ENCODE measurements around the gene MOB1B.

The MOB1B gene

DNA sequence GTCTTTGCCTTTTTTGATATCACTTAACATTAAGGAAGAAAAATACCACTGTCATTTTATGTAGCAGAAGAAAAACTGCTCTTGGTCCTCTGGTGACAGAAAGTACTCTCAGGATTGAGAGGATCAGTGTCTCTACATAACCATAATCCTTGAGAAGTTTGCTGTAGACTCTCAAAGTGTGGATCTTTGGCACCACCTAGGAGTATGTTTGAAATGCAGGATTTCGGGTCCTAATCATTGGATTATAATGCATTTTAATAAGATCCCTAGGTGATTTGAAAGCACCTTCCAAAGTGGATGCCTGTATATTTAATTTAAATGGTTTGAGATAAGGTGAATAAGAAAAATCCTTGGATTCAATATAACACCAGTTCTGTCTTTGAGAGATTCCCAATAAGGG lies 23.2 kb downstream of the MOB1B start:
- DNase-seq (ENCODE audit: low read depth) = no peak
- TF ChIP-seq, protein P1, sequence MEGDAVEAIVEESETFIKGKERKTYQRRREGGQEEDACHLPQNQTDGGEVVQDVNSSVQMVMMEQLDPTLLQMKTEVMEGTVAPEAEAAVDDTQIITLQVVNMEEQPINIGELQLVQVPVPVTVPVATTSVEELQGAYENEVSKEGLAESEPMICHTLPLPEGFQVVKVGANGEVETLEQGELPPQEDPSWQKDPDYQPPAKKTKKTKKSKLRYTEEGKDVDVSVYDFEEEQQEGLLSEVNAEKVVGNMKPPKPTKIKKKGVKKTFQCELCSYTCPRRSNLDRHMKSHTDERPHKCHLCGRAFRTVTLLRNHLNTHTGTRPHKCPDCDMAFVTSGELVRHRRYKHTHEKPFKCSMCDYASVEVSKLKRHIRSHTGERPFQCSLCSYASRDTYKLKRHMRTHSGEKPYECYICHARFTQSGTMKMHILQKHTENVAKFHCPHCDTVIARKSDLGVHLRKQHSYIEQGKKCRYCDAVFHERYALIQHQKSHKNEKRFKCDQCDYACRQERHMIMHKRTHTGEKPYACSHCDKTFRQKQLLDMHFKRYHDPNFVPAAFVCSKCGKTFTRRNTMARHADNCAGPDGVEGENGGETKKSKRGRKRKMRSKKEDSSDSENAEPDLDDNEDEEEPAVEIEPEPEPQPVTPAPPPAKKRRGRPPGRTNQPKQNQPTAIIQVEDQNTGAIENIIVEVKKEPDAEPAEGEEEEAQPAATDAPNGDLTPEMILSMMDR (IDR thresholded peaks at IDR 0.05; ENCODE audit: control insufficient read depth, insufficient read depth, low read depth, low read length, missing control alignments) = no peak
- H3K4me3 ChIP-seq (ENCODE audit: control insufficient read depth, low read depth, low read length) = no peak overlapping the region

DNA sequence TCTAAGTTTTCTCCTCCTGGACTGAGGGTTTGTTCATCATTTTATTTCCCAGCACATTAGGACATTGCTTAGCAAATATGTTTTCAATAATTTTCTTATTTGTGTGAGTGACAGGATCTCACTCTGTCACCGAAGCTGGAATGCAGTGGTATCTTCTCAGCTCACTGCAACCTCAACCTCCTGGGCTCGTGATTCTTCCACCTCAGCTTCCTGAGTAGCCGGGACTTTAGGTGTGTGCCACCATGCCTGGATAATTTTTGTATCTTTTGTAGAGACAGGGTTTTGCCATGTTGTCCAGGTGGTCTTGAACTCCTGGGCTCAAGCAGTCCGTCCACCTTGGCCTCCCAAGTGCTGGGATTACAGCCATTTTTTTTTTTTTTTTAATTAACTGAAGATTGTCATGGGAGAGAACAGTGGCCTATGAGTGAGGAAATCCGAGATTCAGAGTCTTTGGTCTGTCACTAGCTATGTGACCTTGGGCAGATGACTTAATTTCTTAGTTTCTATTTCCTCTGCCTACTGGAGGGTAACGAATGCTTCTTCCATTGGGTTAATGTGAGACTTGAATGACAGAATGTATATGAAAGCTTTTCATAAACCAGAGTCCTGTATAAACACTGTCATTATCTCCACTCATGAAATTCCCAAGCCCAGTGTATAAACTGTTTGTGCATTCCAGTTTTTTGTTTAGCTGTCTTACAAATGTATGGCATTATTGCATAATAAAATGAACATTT lies 23.9 kb downstream of the MOB1B start:
- TF ChIP-seq, protein P1 (IDR thresholded peaks at IDR 0.05; ENCODE audit: control insufficient read depth, insufficient read depth, low read depth, low read length, missing control alignments) = no peak
- H3K4me3 ChIP-seq (ENCODE audit: control insufficient read depth, low read depth, low read length) = no peak overlapping the region
- no peak for DNase-seq (ENCODE audit: low read depth)

DNA sequence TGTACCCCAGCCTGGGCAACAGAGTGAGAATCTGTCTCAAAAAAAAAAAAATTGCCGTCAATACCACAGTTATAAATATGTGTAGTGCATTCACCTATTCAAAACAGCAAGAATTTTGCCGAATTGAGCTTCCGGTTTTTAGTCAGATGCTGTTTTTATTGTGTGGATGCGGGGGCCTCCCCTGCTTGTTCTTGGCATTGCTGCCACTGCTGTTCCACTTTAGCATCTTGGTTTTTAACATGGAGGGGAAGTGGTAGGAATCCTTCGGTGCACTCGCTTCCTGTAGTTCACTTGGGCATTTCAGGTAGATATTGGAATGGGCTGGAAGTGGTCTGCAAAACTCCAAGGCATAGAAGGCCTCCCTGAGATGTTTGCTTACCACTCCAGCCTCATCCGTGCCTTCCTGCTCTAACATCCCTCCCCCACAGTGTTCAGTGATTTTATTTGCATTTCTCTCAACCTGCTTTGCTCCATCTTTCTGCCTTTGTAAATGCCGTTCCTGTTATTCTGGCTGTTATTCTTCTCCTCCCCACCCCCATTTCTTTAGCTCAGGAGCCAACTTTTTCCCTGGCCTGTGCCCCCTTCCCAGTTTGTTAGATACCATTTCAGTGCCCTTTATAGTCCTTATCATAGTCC lies 25.5 kb downstream of the MOB1B start:
- no peak overlapping the region for H3K4me3 ChIP-seq (ENCODE audit: control insufficient read depth, low read depth, low read length)

DNA sequence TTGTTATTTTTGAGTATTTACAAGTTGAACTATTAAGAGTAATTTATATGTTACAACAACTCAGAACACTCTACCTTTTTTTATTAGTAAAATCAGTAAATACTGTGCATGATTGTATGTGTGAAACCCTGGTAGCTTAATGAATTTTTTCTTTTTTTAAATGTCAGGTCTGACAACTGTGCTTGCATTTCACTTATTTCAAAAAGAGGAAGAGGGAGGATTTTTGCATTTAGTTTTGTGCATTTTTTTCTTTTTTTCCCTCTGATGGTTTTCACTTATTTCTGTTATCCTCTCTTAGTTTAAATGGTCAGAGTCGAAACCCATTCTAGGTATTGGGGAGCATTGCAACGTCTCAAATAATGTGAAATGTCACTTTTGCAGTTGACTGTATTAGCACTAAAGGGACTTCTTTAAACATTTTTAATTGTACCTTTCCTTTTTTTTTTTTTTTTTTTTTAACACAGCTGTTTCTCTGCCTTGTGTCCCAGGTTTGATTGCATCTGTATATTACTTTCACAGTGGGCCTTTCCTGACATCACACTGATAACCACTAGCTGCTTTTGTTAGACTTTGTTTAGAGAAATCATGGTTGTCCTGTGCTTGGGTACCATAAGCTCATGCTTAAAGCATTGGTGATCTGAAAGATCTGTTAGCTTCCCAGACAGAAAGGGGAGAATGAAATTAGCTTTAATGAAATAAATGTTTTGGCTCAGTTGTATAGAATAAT lies 28.5 kb downstream of the MOB1B start:
- DNase-seq (ENCODE audit: low read depth) = no peak
- TF ChIP-seq, protein P1 (IDR thresholded peaks at IDR 0.05; ENCODE audit: control insufficient read depth, insufficient read depth, low read depth, low read length, missing control alignments) = no peak
- no peak overlapping the region for H3K4me3 ChIP-seq (ENCODE audit: control insufficient read depth, low read depth, low read length)

More for the DNA sequence above, 25.5 kb downstream of the MOB1B start:
- no peak for DNase-seq (ENCODE audit: low read depth)
- TF ChIP-seq, protein P1 (IDR thresholded peaks at IDR 0.05; ENCODE audit: control insufficient read depth, insufficient read depth, low read depth, low read length, missing control alignments) = no peak

DNA sequence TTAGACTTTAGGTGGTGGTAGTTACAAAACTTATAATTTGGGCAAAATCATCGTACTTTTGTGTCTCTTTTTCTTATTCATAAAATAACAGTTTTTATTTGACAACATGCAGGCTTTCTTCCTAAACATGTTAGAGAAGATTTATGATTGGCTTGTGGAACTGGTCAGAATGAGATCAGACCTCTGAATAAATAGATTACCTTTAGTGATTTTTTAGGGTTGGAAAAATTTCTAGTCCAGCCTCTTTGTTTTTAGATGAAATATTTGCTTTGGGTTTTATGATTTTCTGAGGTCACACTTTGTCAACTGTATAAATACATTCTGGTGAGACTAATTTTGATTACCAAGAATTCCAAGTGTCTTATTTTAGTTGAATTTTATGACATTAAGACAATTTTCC lies 29.2 kb downstream of the MOB1B start:
- no peak overlapping the region for H3K4me3 ChIP-seq (ENCODE audit: control insufficient read depth, low read depth, low read length)
- TF ChIP-seq, protein P1 (IDR thresholded peaks at IDR 0.05; ENCODE audit: control insufficient read depth, insufficient read depth, low read depth, low read length, missing control alignments) = no peak
- no peak for DNase-seq (ENCODE audit: low read depth)

DNA sequence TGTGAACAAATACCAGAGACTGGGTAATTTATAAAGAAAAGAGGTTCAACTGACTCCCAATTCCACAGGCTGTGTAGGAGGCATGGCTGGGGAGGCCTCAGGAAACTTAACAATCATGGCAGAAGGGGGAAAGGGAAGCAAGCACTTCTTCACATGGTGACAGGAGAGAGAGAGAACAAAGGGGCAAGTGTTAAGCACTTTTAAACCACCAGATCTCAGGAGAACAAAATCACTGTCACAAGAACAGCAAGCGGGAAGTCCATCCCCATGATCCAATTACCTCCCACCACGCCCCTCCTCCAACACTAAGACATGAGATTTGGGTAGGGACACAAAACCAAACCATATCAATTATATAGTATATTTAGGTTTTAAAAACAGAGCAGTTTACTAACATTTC lies 30.8 kb downstream of the MOB1B start:
- TF ChIP-seq, protein P1 (IDR thresholded peaks at IDR 0.05; ENCODE audit: control insufficient read depth, insufficient read depth, low read depth, low read length, missing control alignments) = no peak
- no peak for DNase-seq (ENCODE audit: low read depth)
- no peak overlapping the region for H3K4me3 ChIP-seq (ENCODE audit: control insufficient read depth, low read depth, low read length)

All from AG09309 (cell line).